Activated CD4-positive, alpha-beta memory T cell treated with anti-CD3 and anti-CD28 coated beads, Interleukin-2, amount 10 ng/mL, durations not matched to agents 7 days and 5 days (primary cell): Measurements from ENCODE around the gene CHAC1. TPM values are rescaled to one million over a fixed set of nuclear protein-coding genes. Genes with fewer than 3 reads are reported as not detected.

ENCODE experiments used
- CTCF ChIA-PET: fragments of 350-600 bp; sonication (Branson Sonifier 250); formaldehyde crosslinking; loops from one replicate; lab custom pipeline; 2021; ENCODE audit warnings: antibody characterized with exemption, inconsistent platforms; lab: Charles Lee
- POLR2A ChIA-PET: fragments of 350-600 bp; sonication (Branson Sonifier 250); formaldehyde crosslinking; loops from one replicate; lab custom pipeline; 2021; ENCODE audit warnings: antibody characterized with exemption; lab: Charles Lee
- DNase-seq: peaks from one replicate; pipeline ENCODE4 v3.0.0-alpha.2; 2020
- H3K27ac Mint-ChIP-seq: one replicate; pipeline ENCODE4 v1.8.0; 2021; ENCODE audit warnings: mild to moderate bottlenecking, mixed read lengths
- H3K27me3 Mint-ChIP-seq: one replicate; pipeline ENCODE4 v1.8.0; 2021; ENCODE audit warnings: mixed read lengths
- H3K36me3 Mint-ChIP-seq: one replicate; pipeline ENCODE4 v1.8.0; 2021; ENCODE audit warnings: low read depth, mixed read lengths
- H3K4me1 Mint-ChIP-seq: one replicate; pipeline ENCODE4 v1.8.0; 2021; ENCODE audit warnings: mixed read lengths
- H3K4me3 Mint-ChIP-seq: one replicate; pipeline ENCODE4 v1.8.0; 2021; ENCODE audit warnings: mild to moderate bottlenecking, mixed read lengths
- H3K9me3 Mint-ChIP-seq: one replicate; pipeline ENCODE4 v1.8.0; 2021; ENCODE audit warnings: mixed read lengths
- total RNA-seq, 2 experiments: library from RNA; stranded (reverse); gene quantifications; one replicate each; pipeline ENCODE4 v1.2.3, GENCODE V29; 2021

Gene CHAC1
- total RNA-seq, 2 experiments from 2014 or later = 20.3 to 22.0 TPM

DNA sequence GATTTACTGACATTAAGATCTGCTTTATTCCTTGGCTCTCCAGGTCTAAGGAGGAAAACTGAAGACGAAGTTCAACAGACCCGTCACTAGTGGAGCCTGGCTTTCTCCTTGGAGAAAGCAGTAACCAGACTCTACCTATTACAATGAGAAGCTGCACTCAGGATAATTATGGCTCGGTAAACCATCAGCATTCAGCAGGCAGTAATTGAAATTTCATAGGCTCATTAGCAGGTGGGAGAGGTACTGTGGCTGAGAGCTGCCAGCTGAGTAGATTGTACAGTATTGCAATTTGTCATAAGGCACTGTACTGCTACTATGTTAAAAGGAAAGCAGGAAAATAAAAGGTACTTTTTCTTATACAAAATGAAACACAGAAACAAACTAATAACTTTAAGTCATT lies 51.2 kb downstream of the CHAC1 start:
- no peaks in the 10 kb centered on the region for H3K4me1 Mint-ChIP-seq
- ChIA-PET POLR2A (no interaction called here), CTCF (interaction anchor here (0.9 kb wide), 1 partner anchor 13 kb away, joined by 3 read pairs; no protein-coding TSS in a partner anchor)
- no peak overlapping the region for H3K27ac Mint-ChIP-seq
- H3K36me3 Mint-ChIP-seq = peaks cover 41% of the 10 kb centered on the region
- H3K4me3 Mint-ChIP-seq = no peak overlapping the region
- no peaks in the 10 kb centered on the region for H3K9me3 Mint-ChIP-seq
- no peak for DNase-seq
- no peaks in the 10 kb centered on the region for H3K27me3 Mint-ChIP-seq

Other genes starting within 250 kb of the CHAC1 start
- 10 to 100 TPM; 28.4 to 30.5 TPM for gene RMDN3, start 198.2 kb upstream of the CHAC1 start, total RNA-seq
- 10 to 100 TPM; 39.4 to 39.6 TPM for gene GCHFR, start 189.4 kb upstream of the CHAC1 start, total RNA-seq
- 1 to 10 TPM; 1.1 to 1.2 TPM for gene C15orf62, start 183.5 kb upstream of the CHAC1 start, total RNA-seq
- 10 to 100 TPM; 27.2 to 29.8 TPM for gene ZFYVE19, start 146.4 kb upstream of the CHAC1 start, total RNA-seq
- gene DNAJC17, start 146.0 kb upstream of the CHAC1 start, total RNA-seq = 10 to 100 TPM; 35.8 to 37.8 TPM
- not detected for gene PPP1R14D, start 124.8 kb upstream of the CHAC1 start, total RNA-seq
- 1 to 10 TPM; 4.9 to 5.1 TPM for gene SPINT1, start 109.4 kb upstream of the CHAC1 start, total RNA-seq
- not detected for gene RHOV, start 79.2 kb upstream of the CHAC1 start, total RNA-seq
- 10 to 100 TPM; 16.3 to 17.1 TPM for gene VPS18, start 59.0 kb upstream of the CHAC1 start, total RNA-seq
- not detected for gene DLL4, start 24.1 kb upstream of the CHAC1 start, total RNA-seq
- 10 to 100 TPM; 21.8 to 22.1 TPM for gene INO80, start 162.8 kb downstream of the CHAC1 start, total RNA-seq